Activated CD4-positive, alpha-beta T cell treated with anti-CD3 and anti-CD28 coated beads for 24 hours (primary cell): ENCODE measurements around the gene TSPAN10.
"Not testable (repeated sequence)": the region's sequence is repeated elsewhere in the genome, so short reads cannot be mapped to it uniquely, and the experiment has no call there.

Experiments
- DNase-seq, 2 donors: peaks; one replicate each; pipeline ENCODE4 v3.0.0-alpha.2; 2020; ENCODE audit warnings: low read depth in 2 of 2

Gene TSPAN10

GRCh38 chr17:81636505-81637288 is at the start of gene TSPAN10, which contains the start of gene NPLOC4:
Gene TSPAN10, plus strand, starts transcription at chr17:81637196. Its CDS starts 5,217 bp downstream, at chr17:81642413.
Gene NPLOC4, minus strand, starts transcription at chr17:81637112. Its CDS starts 182 bp downstream, at chr17:81636930.
- peak; percentile 79 to 81 for DNase-seq

GRCh38 chr17:81589612-81590011 is 47.4 kb upstream of the TSPAN10 start:
- no peak for DNase-seq

GRCh38 chr17:81590121-81590520 is 46.9 kb upstream of the TSPAN10 start:
- no peak for DNase-seq

GRCh38 chr17:81591971-81592370 is 45.0 kb upstream of the TSPAN10 start:
- no peak for DNase-seq

GRCh38 chr17:81593105-81593871 is 43.7 kb upstream of the TSPAN10 start:
- no peak for DNase-seq

- DNase-seq = no peak
Observed at GRCh38 chr17:81599719-81600486, 37.1 kb upstream of the TSPAN10 start.

- peak in 1 of 2 donors; percentile 22 for DNase-seq
Observed at GRCh38 chr17:81601525-81602120, 35.4 kb upstream of the TSPAN10 start.

- no peak for DNase-seq
Observed at GRCh38 chr17:81603846-81604610, 33.0 kb upstream of the TSPAN10 start.

GRCh38 chr17:81607431-81607830 is 29.6 kb upstream of the TSPAN10 start:
- DNase-seq = no peak

GRCh38 chr17:81608082-81608481 is 28.9 kb upstream of the TSPAN10 start:
- no peak for DNase-seq

- no peak for DNase-seq
Observed at GRCh38 chr17:81608605-81609004, 28.4 kb upstream of the TSPAN10 start.

GRCh38 chr17:81609541-81610311 is 27.3 kb upstream of the TSPAN10 start:
- DNase-seq = no peak

- no peak for DNase-seq
Observed at GRCh38 chr17:81612172-81612970, 24.6 kb upstream of the TSPAN10 start.

- DNase-seq = no peak
Observed at GRCh38 chr17:81615401-81615930, 21.5 kb upstream of the TSPAN10 start.

GRCh38 chr17:81616877-81617276 is 20.1 kb upstream of the TSPAN10 start:
- no peak for DNase-seq

- not testable (repeated sequence) for DNase-seq
Observed at GRCh38 chr17:81618307-81618706, 18.7 kb upstream of the TSPAN10 start.

- DNase-seq = no peak
Observed at GRCh38 chr17:81621494-81622130, 15.4 kb upstream of the TSPAN10 start.

- DNase-seq = no peak
Observed at GRCh38 chr17:81630274-81630673, 6.7 kb upstream of the TSPAN10 start.

- no peak for DNase-seq
Observed at GRCh38 chr17:81631482-81631881, 5.5 kb upstream of the TSPAN10 start.
